Activated T-cell treated with anti-CD3 and anti-CD28 coated beads for 1 hour (primary cell): ENCODE data around the gene SERPINB6.
"Not testable (repeated sequence)": the region's sequence is repeated elsewhere in the genome, so short reads cannot be mapped to it uniquely, and the experiment has no call there.

Source experiments
- DNase-seq: peaks from one replicate; pipeline ENCODE4 v3.0.0-alpha.2; 2020; ENCODE audit warnings: low read depth

SERPINB6 gene

DNA sequence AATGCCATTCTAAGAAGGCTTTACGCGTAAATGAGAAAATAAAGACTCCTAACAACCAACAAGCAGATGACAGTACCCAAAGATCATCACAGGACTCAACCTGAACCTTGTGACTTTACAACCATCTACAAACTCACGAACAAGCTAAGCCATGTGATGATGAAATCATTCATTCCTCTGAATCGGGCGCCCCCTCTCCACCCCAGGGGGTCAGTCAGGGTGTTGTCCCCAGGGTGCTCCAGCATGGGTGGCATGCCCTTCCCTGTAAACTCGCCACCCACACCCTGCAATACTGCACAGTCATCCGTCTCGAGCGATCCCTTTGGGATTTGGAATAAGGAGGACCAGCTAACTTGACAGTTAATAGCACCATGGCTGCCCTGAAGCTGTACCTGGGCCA is 12.6 kb downstream of the SERPINB6 start:
- no peak for DNase-seq

DNA sequence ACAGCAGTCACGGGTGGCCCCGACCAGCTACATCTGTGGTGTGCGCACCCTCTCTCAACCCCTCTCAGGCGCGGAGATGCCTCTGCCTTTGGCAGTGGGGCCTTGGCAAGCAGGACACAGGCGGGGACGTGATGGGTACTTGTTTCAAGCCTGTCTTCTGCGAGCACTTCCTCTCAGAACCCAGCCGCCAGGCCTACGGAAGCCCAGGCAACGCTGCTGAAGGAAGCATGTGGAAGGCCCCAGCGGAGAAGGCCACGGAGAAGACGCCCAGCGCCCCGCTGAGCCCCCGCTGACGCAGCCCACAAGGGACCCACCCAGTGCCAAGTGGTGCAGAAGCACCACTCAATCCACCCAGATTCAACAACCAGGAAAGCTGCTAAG is 13.0 kb downstream of the SERPINB6 start:
- no peak for DNase-seq

DNA sequence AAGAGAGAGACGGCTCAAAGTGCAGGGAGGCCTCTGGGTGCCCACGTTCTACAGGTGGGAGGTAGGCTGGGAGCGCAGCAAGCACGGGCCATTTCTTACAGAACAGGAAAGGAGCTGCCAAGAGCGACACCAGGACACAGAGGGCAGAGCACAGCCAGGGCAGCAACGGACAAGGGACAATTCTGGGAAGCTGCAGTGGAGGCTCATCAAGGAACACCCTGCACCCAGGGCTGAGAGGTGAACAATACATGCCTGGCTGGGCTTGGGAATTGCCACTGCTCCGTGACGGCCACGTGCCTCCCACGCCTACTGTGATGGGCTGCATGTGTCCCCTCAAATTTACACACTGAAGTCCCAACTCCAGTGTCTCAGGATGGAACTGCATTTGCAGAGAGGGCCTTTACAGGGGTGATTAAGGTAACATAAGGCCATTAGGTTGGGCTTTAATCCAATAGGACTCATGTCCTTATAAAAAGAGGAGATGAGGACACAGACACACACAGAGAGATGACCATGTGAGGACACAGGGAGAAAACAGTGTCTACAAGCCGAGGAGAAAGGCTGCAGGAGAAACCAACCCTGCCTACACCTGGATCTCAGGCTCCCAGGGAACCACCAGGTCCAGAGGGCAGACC is 13.6 kb downstream of the SERPINB6 start:
- DNase-seq = no peak

DNA sequence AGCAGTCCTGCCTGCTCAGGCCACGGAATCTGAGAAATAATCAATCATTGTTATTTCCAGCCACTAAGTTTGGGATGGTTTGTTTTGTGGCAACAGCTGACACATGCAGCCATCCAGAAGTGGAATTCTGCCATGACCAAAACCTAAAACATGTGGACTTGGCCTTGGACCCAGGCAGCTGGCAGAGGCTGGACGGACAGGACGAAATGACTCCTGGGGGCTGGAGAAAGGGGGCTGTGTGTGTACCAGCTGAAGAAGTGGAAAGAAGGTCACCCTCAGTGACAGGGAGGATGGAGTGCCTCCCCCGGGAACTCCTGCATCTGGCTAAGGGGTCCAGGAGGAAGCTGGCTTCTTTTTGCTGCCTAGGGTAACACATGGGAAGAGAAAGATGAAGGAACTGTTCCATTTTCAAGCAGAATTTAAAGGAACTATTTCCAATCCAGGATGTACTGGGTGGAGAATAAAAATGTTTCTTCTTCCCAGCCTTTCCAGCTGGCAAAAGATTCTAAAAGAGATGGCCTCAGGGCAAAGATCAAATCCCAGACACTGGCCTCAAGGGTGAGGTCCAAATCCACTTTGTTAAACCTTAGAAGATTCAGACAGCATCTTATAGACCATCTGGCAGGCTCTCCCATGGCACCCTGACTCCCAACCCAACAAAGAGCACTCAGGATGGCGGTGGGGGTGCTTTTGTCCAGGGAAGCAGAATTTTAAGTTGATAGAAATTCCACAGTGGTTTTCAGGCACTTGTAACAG is 14.3 kb downstream of the SERPINB6 start:
- DNase-seq = no peak

DNA sequence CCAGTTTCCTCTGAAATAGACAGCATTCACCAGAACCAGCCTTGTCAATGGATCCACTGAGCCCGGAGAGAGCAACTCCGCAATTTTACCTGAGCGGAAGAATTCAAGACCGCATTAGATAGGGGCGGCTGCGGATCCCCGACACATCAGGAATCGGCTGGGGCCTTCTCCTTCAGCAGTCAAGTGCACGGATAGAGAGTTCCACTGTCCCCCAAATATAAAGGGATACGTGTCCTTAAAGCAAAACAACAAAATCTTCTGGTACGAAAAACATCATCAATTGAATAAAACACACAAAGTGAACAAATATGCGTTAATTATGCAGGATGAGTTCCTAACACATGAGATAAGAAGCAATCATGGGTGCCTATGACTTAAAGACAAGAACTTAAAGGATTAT is 18.3 kb downstream of the SERPINB6 start:
- DNase-seq = no peak

DNA sequence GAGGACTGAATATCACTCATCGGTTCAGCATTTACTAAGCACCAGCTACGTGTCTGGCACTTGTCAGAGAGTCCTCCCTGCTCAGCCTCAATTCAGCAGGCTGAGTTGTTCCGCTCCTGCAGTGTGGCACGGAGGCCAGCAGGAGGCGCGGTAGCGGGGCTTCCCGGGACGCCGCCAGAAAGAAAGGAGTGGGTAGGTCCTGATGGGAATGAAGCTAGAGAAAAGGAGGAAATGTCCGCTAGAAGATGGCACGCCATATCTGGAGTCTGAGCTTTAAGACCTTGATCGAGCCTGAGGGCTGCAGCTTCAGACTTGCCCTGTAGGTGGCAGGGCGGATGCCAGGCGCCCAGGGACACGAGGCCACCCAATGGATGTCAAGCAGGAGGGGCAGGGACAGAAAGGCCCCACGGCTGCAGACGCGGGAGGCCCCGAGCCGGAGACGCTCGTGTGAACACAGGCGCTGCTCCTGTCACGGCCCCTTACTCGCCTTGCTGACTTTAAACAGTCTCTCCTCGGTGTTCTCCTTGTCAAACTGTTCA is 18.7 kb downstream of the SERPINB6 start:
- DNase-seq = peak; percentile 42

DNA sequence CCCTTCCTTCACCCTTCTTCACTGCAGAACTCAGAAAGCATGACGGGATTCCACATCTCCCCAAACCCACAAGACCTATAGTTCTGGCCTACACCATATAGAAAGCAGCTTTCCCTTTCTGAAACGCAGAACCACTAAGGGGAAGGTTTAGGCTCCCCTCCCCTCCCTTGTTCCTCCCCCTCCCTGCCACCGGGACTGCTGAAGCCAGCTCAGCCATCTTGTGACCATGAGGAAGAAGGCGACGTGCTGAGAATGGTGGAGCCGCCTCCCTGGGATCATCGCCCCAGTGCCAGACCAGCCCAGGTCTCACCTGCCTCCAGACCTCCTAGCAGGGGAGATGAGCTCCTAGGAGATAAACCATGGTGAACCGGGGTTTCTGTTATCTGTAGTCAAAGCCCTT is 19.6 kb downstream of the SERPINB6 start:
- DNase-seq = no peak

DNA sequence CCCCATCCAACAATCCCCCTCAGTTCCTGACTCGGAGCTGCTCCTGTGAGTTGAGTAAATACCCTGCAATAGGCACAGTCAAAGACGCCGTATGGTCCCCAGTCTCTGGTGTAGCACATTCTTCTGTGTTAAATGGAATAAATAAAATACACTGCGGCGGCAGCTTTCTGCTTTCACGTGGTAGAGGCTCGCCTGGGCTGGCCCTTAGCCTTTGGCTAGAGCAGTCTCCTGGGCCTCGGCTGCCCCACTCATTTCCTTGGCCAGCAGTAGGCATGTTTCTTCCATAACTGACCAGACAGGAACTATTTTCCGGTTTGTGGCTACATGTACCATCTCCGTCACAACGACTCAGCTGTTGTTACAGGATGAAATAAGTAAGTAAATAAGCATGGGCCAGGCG is 20.7 kb downstream of the SERPINB6 start:
- no peak for DNase-seq

DNA sequence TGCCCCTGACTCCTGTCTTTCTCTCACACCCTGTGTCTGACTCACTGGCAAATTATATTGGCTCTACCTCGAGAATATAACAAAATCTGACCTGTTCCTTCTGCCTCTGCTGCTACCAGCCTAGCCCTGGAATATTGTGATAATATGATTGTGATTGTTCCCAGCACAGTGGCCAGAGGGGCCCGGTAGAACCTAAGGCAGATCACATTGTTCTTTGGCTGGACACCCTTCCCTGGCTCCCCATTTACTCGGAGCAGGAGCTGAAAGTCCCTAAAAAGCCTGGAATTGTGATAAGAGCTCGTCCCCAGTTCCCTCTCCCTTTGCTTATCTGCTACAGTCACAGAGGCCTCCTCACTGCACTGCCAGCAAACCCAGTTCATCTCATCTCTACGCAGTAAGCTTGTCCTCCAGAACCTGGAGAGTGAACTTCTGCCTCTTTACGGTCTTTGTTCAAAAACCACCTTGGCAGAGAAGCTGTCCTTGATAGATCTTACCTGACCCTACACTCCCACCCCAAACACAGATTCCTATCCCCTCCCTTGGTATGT is 21.8 kb downstream of the SERPINB6 start:
- no peak for DNase-seq

DNA sequence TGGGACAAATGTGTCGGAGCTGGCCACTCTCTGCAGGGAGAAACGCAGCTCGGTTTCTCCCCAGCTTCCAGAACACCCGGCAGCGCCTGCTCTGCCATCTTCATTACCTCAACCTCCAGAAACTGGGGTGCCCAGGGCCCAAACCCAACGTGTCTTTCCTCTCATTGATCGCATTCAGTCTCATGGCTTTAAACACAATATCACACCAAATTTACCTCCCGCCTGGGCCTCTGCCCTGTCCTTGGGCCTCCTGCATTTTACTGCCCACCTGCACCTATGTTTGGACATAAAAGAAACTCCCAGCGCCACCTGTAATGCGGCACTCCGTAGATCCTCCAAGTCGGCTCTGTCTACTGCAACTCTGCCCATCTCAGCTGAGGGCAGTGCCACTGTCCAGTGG is 22.2 kb downstream of the SERPINB6 start:
- DNase-seq = no peak

DNA sequence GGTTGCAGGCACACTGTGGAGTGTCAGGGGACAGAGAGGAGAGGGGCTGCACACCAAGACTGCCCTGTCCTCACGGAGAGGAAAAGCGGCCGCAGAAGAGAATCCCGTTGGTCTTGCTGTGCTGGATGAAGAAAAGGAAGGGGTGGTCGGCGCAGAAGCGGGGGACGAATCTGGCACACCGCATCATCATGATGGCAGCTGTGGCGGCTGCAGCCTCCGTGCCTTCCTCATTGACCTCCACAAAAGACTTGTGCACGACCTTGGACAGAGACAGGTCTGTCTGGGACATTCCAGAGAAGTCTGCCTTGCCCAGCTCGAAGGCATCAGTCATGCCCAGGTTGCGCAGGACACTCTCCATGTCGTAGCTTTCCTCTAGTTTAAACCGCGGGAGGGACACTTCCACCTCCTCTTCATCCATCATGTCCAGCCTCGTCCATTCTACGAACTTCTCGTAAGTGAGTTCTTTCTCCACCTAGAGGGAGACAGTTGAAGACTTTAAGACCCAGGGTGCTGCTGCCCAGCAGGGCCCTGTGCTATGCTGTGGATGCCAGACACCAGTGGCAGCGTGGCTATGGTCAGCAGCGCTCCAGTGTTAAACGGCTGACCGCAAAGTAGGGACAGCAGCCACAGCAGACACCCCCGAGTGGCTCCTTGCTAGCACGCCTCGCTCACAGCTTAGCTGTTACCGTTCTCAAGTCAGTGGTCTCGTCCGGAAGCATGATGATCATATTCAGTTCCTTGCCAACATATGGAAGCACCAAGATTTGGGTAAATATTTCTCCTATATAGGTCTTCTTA is 22.9 kb downstream of the SERPINB6 start:
- DNase-seq = no peak

DNA sequence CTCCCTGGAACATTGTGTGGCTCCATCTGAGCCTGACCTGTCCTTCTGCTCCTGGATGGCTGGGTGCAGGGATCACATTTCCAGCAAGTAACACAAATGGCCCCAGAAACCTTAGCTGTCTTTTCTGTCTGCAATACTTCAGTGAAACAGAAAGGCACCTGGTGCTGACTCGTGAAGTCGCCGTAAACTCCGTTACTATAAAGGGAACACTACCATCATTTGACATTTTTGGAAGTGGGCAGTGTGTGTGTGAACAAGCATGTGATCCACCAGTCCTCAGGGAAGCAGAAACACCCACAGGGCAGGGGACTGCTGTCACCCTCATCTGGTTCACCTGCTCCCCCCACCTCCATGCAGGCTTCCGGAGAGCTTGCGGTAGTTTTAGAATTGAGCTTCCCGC is 23.9 kb downstream of the SERPINB6 start:
- DNase-seq = no peak

DNA sequence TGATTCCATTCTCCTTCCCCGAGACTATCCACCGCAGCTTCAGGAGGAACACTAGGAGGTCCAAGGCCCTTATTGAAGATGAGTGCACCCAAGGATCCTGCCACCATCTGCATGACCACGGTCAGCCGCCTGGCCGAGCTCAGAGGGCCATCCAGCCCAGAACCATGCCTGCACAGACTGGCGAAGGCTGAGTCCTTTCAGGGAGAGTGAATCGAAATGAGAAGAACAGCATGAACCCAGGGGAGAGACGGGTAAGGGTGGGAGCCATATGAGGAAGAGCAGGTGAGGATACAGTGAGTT is 26.3 kb downstream of the SERPINB6 start:
- no peak for DNase-seq

DNA sequence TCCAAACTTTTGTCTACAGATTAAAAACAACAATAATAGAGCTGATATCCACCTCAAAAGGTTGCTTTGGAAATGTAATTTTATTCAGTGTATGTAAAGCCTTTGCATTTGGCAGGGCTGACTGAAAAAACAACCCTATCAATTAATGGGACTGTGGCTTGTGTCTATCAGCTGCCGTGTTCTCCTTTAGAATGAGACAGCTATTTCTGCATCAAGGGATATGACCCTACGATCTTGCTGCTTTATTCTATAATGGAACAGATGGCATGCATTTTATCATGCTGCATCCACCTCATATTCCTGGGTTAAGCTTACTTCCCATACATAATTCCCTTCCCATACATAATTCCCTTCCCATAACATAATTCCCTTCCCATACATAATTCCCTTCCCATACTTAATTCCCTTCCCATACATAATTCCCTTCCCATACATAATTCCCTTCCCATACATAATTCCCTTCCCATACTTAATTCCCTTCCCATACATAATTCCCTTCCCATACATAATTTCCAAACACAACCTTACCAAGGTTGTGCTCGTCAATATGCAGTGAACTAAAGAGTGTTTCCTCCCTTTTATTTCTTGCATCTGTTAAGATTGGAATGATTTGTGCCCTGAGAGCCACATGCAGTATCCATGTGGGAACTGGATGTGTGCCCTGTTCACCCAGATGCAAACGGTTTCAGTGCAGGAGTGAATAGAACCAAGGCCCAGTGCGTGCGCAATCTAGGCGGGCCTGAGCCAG is 26.8 kb downstream of the SERPINB6 start:
- no peak for DNase-seq

DNA sequence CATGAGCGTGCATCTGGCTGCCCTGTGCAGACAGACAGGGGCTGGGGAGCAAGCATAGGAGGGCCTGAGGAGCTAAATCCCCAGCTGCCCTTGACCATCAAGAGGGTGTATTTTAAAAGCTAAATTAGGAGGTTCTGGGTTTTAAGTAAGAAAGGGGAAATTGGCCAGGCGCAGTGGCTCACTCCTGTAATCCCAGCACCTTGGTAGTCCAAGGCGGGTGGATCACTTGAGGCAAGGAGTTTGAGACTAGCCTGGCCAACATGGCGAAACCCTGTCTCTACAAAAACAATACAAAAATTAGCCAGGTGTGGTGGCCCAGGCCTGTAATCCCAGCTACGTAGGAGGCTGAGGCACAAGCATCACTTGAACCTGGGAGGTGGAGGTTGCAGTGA is 27.8 kb downstream of the SERPINB6 start:
- no peak for DNase-seq

DNA sequence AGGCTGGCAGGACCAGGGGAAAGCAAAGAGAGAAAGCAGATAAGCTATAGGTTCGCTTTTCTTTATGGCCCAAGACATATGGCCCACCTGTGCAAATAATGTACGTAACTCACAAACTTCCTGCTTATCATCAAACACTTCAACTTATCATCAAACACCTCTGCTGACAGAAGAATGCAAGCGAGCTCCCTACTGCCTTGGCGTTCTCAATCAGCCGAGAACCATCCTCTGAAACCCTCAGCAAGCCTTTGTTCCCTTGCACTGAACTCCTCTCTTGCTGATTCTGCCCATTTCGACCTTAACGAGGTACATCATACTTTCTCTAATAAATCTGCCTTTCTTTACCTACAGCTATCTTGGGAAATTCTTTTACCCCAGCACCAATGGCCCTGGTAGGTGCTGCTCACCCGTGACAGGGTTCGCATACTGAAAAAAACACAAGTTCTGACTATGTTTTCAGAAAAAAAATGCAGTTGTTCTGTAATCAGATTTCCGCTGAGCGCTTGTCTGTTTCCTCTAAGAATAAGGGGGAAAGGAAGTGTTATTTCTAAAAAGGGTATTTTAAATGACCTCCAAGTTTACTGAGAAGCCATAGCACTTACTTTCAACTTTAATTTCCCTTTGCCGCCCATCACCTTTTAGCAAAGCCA is 28.3 kb downstream of the SERPINB6 start:
- DNase-seq = no peak

DNA sequence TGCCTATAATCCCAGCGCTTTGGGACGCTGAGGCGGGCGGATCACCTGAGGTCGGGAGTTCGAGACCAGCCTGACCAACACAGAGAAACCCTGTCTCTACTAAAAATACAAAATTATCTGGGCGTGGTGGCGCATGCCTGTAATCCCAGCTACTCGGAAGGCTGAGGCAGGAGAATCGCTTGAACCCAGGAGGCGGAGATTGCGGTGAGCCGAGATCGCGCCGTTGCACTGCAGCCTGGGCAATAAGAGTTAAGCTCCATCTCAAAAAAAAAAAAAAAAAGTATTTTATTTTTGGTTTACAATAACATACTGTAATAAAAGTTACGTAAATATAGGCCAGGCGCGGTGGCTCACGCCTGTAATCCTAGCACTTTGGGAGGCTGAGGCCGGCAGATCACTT is 29.3 kb downstream of the SERPINB6 start:
- not testable (repeated sequence) for DNase-seq

DNA sequence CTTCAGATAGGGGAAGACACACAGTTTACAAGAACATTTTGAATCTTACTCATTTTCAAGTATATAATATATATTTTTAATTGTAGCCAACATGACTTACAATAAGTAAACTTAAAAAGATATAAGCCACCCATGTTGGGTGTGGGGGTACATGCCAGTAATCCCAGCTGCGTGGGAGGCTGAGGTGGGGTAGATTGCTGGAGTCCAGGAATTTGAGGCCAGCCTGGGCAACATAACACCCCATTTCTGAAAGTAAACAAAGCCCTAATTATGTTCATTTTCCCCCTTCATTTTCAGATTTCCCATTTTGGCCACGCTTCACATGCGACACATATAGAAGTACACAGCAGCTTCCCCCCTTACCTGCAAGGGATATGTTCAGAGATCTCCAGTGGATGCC is 30.5 kb downstream of the SERPINB6 start:
- no peak for DNase-seq

DNA sequence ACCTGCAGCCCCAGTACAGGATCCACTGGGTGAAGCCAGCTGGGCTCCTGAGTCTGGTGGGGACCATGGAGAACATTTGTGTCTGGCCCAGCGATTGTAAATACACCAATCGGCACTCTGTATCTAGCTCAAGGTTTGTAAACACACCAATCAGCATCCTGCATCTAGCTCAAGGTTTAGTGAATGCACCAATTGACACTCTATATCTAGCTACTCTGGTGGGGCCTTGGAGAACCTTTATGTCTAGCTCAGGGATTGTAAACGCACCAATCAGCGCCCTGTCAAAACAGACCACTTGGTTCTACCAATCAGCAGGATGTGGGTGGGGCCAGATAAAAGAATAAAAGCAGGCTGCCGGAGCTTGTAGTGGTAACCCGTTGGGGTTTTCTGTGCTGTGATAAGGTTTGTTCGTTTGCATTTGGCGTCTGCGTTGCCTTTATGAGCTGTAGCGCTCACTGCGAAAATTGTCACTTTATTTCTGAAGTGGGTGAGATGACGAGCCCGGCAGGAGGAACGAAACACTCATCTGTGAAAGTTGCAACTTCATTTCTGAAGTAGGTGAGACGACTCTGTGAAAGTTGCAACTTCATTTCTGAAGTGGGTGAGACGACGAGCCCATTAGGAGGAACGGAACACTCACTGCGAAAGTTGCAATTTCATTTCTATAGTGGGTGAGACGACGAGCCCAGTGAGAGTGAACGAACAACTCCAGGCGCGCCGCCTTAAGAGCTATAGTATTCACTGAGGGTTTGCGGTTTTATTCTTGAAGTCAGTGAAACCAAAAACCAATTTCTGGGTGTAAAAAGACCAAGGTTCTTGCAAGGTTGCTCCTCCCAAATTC is 31.1 kb downstream of the SERPINB6 start:
- peak; percentile 52 for DNase-seq

DNA sequence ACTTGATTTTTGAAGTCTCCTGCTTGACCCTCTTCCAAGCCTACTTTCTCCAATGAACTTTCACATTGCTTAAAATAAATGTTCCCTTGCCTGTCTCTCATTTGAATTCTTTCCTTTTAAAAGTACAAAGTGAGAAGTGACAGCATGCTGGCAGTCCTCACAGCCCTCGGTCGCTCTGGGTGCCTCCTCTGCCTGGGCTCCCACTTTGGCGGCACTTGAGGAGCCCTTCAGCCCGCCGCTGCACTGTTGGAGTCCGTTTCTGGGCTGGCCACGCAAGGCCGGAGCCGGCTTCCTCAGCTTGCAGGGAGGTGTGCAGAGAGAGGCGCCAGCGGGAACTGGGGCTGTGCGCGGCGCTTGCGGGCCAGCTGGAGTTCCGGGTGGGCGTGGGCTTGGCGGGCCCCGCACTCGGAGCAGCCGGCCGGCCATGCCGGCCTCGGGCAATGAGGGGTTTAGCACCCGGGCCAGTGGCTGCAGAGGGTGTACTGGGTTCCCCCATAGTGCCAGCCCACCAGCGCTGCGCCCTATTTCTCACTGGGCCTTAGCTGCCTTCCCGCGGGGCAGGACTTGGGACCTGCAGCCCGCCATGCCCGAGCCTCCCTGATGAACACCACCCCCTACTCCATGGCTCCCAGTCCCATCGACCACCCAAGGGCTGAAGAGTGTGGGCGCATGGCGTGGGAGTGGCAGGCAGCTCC is 31.9 kb downstream of the SERPINB6 start:
- no peak for DNase-seq
